ENCODE measurements around the gene GDPD5.

The GDPD5 gene

DNA sequence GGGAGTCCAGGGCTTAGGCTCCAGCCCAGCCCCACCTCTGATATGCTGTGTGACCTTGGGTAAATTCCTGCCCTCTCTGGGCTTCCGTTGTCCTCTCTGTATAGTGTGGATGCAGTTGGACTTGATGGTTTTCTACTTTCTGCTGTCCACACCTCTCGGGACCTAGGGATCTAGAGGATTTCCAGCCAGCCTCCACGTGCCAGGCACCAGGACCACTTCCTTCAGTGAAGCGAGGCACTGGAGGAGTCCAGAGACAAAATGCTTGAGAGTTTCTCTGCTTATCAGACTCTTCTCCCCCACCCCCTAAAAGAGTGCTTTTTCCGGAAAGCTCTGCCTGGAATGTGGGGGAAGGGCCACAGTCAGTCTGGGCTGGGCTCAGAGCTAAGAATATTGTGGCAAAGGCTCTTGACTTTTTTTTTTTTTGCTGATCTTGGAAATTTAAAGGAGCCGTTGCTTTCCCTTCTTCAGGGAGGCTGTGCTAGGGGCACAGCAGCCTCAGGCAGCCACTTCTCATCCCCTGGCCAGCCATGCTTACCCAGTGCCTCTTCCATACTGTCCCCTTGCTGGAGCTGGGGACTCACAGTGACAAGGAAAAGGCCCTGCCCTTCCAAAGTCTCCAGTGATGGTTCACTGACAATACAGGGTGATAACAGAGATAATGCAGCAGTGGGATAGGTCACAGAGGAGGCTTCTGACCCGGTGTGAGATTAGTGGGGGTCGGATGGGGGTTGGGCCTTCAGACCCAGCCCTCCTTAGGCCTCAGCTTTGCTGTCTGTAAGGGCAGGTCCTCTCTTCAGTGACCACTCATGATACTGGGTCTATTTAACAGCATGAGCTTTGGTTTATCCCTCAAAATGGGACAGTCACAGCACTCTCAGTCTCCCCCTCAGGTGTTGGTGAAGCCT lies 33.5 kb upstream of the GDPD5 start:
- no peak for FAIRE-seq

DNA sequence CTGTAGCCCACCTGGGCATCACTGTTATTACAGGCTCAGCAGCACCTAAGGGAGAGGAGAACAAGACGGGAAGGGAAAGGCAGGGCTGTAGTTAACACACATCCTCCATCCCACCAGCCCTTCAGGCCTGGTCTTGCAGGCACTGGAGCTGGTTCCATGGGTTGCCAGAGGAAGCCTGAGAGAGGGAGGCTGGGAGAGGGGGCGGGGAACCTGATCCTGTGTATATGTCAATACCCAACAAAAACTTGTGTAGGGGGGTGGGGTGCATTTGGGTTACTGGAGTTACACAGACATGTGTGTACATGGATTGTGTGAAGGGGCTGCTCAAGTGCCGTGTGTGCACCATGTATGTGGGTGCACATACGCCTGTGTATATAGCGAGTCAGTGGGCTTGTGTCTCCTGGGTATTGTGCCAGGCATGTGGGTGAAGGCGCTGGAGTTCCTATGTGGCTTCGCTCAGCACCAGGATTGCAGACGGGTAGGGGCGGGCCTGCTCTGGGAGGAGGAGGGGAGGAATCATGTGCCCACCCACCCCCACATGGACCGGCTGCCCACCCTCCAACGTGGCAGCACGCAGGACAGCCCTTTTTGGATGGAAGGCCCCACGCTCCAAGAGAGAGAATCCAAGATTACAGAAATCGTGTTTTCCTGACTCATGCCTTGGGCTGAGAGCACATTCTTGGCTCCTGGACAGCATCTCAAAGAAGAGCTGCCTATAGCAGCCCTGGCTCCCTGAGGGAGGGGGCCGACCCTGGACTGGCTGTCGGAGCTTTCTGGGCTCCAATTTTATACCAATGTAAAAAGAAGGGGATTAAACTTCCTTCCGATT lies 32.1 kb upstream of the GDPD5 start:
- no peak for FAIRE-seq

DNA sequence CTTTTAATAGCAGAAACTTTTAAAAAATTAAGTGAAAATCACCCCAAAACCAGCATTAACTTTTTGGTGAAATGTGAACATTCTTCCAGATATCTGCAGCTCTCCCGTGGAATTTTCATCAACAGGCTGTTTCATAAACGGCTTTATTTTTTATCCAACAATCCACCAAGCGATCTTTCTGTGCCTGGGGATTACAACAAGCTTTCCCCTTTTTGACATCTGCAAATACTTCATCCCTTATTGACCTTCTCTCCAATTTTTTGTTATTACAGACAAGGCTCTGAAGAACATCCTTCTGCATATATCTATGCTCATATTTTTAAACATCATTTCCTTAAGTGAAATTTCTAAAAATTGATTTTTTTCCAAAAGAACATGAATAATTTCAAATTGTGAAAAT lies 30.5 kb upstream of the GDPD5 start:
- no peak for FAIRE-seq

DNA sequence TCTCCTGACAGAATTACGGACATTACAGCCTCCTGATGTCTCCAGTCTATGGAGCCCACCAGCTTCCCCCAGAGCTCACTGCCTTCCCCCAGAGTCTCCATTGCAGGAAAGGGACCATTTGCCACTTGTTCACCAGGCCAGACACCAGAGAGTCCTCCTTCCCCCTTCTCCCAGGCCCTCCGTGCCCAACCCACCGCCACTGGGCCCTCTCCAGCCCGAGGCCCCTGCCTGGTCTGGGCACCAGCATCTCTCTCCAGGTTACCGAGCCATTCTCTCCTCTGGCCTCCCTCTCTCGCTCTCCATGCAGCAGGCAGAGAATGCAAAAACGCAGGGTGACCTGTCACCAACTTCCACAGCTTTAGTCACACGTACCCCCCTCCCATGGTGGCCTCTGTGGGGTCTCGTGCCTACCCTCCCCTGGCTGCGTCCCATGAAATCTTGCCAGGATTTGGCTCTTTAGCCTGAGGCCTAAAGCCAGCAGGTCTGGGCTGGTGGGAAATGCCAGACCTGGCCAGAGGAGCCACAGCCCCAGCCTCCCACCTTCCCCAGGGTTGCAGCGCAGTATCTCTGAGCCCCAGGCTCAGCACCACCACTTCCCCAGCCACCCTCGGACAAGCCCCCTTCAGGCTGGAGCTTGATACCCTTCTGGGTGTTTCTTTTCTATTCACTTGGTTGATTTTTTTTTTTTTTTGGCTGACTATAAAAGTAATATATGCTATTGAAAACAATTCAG lies 29.5 kb upstream of the GDPD5 start:
- FAIRE-seq = no peak

DNA sequence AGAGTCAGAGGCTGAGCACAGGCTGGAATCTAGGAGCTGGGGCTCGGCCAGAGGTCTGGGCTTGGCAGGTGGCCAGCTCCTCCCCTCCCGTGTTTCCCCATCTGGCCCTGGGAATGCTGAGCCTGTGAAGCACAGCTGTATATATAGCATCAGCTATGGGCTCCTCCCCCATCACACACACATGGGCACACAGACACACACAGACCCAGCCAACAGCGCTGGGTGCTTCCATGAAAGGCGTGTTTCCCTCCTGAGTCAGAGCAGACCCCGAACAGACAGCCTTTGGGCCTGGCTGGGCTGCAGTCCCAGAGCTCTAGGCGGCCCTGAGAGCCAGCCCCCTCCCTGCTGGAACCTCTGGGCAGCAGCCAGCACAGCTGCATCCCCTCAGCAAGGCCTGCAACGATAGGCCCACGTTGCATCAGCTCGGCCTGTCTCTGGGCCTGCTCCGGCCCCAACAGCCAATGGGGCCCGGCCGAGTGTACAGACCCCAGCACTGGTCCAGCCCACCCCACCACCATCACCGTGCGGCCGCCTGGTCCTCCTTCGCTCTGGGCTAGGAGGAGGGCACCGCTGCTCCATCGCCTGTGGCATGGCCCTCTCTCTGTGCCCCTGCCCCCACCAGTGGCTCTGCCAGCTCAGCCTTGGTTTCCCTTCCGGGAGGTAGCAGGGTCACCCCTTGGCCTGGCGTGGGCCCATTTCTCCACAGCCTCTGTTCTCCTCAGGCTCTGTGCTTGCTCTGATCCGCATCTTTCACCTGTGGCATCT lies 28.7 kb upstream of the GDPD5 start:
- no peak for FAIRE-seq

DNA sequence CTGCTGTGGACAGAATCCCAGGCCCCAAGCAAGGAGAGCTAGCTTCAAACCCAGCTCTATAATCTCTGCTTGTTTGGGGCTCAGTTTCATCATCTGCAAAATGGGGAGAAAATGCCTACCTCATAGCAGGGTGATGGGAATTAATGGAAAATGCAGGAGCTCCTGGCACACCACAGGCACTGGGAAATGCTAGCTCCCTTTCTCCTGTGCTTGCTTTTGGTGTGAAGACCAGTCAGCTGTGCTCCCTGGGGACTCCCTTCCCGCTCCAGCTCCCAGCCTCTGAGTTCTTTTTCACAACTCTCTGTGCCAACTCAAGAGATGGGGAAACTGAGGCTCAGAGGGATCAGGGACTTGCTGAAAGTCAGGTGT lies 28.1 kb upstream of the GDPD5 start:
- no peak for FAIRE-seq

DNA sequence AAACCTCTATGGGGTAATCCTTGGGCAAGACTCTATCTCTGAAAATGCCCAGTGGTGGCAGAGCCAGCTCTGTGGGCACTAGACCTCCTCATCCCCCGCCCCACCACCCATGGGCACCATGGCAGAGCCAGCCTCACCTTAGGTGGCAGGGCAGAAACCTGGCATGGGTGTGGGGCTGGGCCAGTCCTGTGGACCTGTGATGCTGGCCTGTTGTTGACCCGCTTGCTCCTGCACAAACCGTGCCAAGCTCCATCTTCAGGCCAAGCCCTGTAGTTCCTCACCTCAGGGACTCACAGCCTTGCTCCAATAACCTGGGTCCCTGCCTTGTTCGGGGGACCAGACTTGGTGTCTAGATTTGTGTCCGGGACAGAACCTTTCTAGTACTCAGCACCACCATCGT lies 27.4 kb upstream of the GDPD5 start:
- no peak for FAIRE-seq

DNA sequence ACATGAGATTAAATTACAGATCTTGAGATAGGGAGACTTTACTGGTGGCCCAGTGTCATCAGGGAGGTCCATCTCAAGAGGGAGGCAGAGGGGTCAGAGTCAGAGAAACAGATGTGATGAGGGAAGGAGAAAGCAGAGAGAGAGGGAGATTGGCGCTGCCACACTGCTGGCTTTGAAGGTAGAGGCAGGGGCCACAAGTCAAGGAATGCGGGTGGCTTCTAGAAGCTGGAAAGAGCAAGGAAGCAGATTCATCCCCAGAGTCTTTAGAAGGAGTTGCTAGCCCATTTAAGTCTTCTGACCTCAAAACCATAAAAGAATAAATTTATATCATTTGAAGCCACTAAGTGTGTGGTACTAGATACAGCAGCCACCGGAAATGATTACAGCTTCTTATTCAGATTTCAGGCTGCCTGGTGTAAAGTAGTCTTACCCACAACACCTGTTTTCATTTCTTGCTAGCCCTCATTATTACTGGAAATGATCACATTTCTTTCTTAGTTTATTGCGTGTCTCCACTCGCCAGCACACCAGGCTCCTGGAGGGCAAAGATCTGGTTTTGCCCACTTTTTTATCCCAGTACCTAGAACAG lies 23.7 kb upstream of the GDPD5 start:
- no peak for FAIRE-seq

DNA sequence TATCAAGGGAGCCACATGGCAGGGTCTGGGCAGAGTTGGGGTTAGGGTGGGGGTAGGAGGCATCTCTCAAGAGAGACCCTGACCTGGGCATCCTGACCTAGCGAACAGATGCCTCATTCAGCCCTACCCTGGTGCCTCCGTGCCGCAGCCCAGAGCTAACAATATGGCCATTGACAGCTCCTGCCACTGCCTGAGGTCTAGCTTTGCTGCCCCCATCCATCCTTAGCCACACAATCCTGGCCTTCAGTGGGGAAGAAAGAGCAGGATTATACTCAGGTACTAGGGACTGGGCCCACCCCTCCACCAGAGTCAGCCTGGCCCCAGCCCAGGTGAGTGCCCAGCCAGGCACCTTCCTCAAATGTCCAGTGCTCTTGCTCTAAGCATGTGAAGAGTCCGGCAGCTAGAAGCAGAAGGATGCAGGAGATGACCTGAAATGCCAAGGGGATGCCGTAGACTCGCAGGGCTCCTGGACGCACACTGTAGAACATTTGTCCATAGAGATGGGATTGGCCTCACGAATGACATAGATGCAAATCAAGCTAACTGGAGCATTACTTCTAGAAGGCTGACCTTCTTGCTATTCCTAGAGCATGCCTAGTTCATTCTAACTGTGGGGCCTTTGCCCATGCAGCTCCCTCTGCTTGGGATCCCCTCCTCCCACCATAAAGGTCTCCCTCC lies 23.0 kb upstream of the GDPD5 start:
- FAIRE-seq = no peak

DNA sequence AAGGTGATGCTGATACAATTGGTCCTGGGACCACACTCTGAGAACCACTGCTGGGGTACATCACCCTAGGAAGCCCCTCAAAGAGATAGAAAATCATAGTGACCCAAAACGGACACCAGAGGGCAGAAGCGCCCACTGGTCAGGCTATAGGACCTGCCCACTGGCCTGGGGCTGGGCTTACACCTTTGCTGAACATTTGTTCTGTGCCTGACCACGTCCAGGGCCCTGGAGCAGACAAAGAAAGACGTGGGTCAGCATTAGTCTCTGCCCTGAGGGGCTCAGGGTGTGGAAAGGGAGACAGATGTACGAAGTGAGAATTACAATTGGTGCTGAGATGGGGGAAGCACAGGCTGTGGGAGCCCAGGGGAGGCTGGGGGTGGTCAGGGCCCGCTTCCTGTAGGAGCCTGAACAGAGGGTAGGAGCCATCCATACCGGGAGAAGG lies 21.9 kb upstream of the GDPD5 start:
- FAIRE-seq = no peak

DNA sequence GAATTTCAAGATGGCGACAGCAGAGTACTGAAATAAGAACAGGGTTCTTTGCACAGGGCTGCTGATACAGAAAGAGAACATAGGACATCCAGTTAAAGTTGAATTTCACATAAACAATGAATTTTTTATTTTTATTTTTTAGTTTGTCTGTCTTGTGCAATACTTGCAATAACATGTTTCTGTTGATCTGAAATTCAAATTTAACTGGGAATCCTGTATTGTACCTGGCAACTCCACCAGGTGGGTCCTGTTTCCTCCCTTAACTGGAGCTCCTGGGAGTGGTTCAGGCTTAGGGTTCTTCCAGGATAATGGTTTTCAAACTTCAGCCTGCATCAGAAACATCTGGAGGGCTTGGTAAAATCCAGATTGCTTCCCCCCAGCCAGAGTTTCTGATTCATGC lies 21.4 kb upstream of the GDPD5 start:
- no peak for FAIRE-seq

DNA sequence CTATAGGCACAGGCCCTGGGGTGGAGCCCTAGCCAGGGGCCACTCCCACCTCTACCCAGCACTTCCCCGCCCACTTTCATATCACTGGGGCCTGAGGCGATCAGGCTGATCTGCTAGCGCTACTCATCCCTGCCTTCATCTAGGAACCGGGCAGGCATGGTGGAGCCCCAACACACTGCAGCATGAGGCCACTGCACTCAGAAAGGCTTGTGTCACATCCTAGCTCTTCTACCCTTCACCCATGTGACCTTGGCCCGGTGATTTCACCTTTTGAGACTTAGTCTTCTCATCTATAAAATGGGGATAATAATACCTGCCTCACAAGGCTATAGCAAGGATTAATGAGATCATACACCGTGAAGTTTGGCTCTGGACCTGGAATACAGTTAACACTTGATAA lies 18.1 kb upstream of the GDPD5 start:
- FAIRE-seq = no peak

DNA sequence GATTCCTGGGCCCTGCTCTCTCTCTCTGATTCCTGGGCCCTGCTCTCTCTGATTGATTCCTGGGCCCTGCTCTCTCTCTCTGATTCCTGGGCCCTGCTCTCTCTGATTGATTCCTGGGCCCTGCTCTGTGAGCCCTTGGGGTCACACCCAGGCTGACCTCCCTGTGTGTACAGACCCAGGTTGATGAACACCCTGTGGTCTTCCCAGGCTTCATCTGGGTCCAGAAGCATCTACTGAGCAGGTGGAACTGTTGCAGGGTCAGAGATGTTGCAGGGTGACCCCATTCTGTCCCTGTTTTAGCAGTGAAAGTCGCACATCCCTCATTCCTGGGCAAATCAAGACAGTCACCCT lies 16.3 kb upstream of the GDPD5 start:
- FAIRE-seq = no peak

DNA sequence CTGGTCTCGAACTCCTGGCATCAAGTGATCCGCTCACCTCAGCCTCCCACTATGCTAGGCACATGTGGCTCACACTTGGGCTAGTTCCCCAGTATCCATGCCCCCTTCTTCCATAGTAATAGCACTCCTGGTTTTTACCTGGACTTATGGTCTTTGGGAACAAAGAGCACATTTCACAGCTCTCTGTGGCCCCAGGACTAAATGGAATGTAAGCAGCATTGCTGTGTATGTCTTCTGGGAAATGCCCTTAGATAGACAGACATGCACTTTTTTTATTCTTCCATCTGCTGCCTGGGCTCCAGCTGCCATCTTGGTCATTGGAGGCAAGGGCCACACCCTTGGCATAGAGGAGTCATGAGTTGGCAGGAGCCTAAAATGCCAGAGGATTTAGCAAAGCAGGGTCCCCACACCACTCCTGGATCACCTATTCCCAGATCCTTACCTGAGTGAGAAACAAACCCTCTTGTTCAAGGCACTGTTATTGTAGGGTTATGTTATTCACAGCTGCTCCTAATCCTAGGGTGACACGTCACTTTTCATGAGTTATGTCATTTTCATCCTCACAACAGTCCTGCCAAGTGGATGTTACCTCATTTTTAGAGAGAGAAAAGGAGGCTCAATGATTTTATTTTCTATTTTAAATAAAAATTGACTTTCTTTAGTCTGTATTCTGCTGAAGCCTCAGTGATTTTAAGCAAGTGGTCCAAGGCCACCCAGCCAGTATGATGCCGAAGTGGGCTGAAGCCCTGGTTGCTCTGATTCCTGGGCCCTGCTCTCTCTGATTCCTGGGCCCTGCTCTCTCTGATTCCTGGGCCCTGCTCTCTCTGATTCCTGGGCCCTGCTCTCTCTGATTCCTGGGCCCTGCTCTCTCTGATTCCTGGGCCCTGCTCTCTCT lies 15.7 kb upstream of the GDPD5 start:
- FAIRE-seq = no peak

DNA sequence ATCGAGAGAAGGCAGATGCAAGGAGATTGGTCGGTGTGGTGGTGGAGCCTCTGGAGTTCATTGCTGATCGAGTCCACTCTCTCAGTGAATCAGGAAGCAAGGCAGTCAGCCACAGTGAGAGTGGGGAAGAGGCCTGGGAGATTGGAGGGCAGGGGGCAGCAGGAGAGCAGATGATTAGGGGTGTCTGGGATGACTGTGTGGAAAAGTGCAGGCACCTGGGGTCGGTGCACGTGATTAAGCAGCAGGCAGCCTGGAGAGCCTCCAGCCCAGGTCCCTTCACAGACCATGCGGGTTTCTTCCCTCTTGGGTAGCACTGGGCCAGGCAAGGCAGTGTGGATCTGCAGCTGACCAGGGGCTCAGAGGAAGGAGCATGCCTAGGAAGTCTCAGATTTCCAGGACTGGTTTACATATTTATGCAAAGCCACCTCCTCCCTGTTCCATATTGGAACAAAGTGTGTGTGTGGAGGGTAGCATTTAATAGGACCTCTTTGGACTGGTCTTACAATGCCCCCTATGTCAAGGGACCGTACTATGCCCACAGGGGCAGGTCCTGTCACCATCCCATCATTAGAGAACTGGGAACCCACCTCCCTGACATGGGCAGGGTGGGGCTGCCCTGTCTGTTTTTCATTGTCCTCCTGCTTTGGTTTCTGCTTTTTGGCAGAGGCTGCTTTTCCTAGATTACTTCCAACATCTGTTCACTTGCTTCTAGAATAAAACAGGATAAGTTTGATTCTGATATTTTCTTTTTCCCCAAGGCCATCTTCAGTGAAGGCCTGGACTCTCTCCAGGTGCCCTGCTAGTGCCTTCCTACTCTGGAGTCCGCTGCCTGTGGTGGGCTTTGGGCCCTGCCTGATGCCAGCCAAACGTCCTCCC lies 14.0 kb upstream of the GDPD5 start:
- FAIRE-seq = no peak

DNA sequence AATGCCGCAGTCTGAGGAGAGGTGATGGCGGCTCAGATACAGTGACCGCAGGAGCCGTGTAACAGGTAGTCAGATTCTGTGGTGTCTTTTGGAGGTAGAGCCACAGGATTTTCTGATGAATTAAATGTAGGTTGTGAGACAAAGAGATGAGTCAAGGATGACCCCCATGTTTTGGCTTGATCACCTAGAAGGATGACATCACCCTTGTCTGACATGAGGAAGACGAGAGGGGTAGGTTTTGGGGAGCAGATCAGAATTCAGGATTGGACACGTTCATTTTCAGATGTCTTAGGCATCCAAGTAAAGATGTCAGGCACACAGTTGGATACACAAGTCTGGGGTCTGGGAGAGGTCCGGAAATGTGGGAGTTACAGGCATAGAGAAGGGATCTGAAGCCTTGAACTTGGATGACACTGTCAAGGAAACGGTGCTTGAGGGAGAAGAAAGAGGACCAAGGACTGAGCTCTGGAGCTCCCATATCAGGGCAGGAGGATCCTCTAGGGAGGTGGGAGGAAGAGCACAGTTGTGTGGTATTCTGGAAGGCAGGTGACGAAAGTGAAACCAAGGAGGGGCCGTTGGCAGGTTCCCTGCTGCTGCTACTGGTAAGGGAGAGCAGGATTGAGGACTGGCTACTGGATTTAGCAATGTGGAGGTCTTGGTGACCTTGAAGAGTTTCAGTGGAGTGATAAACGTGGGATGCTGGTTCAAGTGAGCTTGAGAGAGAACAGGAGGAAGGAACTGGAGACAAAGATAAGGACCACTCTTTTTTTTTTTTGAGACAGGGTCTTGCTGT lies 12.6 kb upstream of the GDPD5 start:
- FAIRE-seq = no peak

DNA sequence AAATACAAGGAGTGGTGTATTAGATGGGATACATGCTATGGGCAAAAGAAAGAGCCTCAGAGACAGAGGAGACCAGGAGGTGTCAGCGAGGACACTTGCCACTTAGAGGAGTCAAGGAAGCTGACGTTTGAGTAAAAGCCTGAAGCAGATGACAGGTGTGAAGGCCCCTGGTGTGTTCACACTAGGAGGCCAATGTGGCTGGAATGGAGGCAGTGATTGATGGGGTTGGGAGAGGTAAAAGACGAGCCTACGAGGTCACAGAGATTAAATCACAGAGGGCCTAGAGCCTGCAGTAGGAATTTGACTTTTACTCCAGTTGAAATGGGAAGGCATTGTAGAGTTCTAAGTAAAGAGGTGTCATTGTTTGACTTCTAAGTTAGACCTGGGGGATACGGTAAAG lies 12.0 kb upstream of the GDPD5 start:
- FAIRE-seq = no peak

DNA sequence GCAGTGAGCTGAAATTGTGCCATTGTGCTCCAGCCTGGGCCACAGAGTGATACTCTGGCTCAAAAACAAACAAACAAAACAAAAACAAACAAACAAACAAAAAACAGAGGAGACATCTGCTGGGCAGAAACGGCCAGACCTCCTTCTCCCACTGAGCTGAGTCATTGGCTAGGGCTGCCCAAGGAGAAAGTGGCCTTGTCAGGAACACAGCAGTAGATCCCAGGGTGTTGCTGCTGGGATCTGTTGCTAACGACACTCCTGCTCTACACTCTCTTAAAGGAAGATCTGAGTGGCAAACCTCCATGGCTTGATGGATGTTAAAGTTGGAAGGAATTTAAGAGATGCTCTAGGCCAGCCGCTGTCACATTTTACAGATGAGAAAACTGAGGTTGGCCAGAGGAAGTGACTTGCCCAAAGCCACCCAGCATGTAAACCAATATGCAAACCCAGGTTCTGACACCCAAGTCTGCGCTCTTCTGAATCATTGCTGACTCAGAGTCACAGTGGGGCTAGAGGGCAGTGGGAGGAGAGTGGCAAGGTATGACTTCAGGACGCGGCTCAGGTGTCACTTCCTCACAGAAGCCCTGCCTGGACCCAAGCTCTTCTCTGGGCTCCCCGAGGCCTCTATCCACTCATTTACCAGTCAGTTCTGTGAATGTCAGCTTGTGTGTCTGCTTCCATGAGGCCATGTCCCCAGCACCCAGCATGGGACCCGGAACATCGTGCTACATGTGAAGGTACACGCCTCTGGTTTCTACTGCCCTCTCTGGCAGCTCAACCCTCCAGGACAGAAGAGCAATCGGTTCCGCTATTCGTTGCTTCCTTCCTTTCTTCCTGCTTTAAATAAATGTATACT lies 11.3 kb upstream of the GDPD5 start:
- FAIRE-seq = no peak

Data from colon (tissue), 2 donors.